HepG2 (cell line): ENCODE data around the gene CREB3. TPM values are rescaled to one million over a fixed set of nuclear protein-coding genes. Genes with fewer than 3 reads are reported as not detected.

Experiments used
- ATAC-seq: fragments of 200-7000 bp; cut with Tn5 transposase; 3 replicates; pipeline ENCODE4 v1.9.1; 2020; ENCODE audit warnings: mild to moderate bottlenecking, moderate library complexity
- BruUV-seq: library from RNA; stranded (reverse); fragments of 400-500 nt; replicated peaks from 2 replicates; lab custom pipeline; 2021; lab: Mats Ljungman, UMichigan
- CTCF ChIA-PET: fragments of 300-600 bp; formaldehyde crosslinking; extraction: SDS; loops from one replicate; lab custom pipeline; 2021; ENCODE audit warnings: low total read pairs, inconsistent platforms, low intra/inter-chr PET ratio; lab: Yijun Ruan, JAX
- POLR2A ChIA-PET: fragments of 350-600 bp; sonication (Branson Sonifier 250); formaldehyde crosslinking; loops from one replicate; lab custom pipeline; 2020; ENCODE audit warnings: antibody characterized with exemption, inconsistent platforms; lab: Yijun Ruan, JAX
- DNase-seq: peaks from one replicate; pipeline ENCODE4 v3.0.0-alpha.2; 2015; ENCODE audit warnings: low spot score
- FAIRE-seq: peaks from 3 replicates; lab custom pipeline; 2011; peaks lifted over from hg19 to GRCh38; lab: Jason Lieb, UNC
- H2AFZ ChIP-seq: one replicate; pipeline ENCODE4 v1.6.1; 2011; ENCODE audit warnings: low read length, inconsistent platforms
- H3K27ac ChIP-seq: fragments of 300-600 bp; 3 replicates; pipeline ENCODE4 v1.8.0; 2011; ENCODE audit warnings: mixed run types, mild to moderate bottlenecking, mixed read lengths, low read length, inconsistent platforms; ENCODE audit not compliant: insufficient read depth; ENCODE audit errors: extremely low read length
- H3K27me3 ChIP-seq, 2 experiments: fragments of 200-600 bp in 1 of 2; 2 replicates in 1 of 2; 3 replicates in 1 of 2; pipeline versions ENCODE4 v1.6.0 to v1.8.0; 2011; ENCODE audit warnings: low read length in 2 of 2, mild to moderate bottlenecking in 2 of 2, moderate library complexity in 2 of 2, inconsistent platforms in 1 of 2; ENCODE audit not compliant: insufficient read depth in 2 of 2, control insufficient read depth in 1 of 2
- H3K36me3 ChIP-seq, 2 experiments: fragments of 200-600 bp in 1 of 2; replicated peaks in 1 of 2; 2 replicates in 1 of 2; 3 replicates in 1 of 2; pipeline versions ENCODE4 v1.5.1 to v1.8.0; 2011; ENCODE audit warnings: low read length in 2 of 2, inconsistent platforms in 1 of 2; ENCODE audit not compliant: insufficient read depth in 2 of 2, control insufficient read depth in 1 of 2
- H3K4me1 ChIP-seq: 2 replicates; pipeline ENCODE4 v1.5.1; 2012; ENCODE audit warnings: low read length, inconsistent platforms; ENCODE audit not compliant: insufficient read depth
- H3K4me2 ChIP-seq: 2 replicates; pipeline ENCODE4 v1.6.0; 2011; ENCODE audit warnings: low read depth, low read length, inconsistent platforms
- H3K4me3 ChIP-seq, 3 experiments: fragments of 200-600 bp in 1 of 3; sonication (generic), shearing (Covaris generic) in 1 of 3; replicated peaks in 1 of 3; 2 replicates each; pipeline ENCODE4 v1.5.1; 2011 to 2016; ENCODE audit warnings: low read length in 3 of 3, inconsistent platforms in 2 of 3, low read depth in 2 of 3, mild to moderate bottlenecking in 2 of 3, control low read depth in 1 of 3, mixed read lengths in 1 of 3; ENCODE audit not compliant: insufficient read depth in 1 of 3
- H3K79me2 ChIP-seq: one replicate; pipeline ENCODE4 v1.6.1; 2011; ENCODE audit warnings: low read length, inconsistent platforms; ENCODE audit not compliant: insufficient read depth
- H3K9ac ChIP-seq: 2 replicates; pipeline ENCODE4 v1.6.0; 2011; ENCODE audit warnings: mild to moderate bottlenecking, low read depth, low read length, inconsistent platforms; ENCODE audit not compliant: insufficient read depth
- H3K9me3 ChIP-seq: 2 replicates; pipeline ENCODE4 v1.5.1; 2012; ENCODE audit warnings: mild to moderate bottlenecking, low read length
- H4K20me1 ChIP-seq: 2 replicates; pipeline ENCODE4 v1.6.0; 2011; ENCODE audit warnings: inconsistent platforms, mild to moderate bottlenecking, low read length, moderate library complexity; ENCODE audit not compliant: insufficient read depth
- DNMT3B ChIP-seq: conservative IDR thresholded peaks from 2 replicates; pipeline ENCODE4 v1.6.1; 2016; ENCODE audit warnings: missing biosample characterization, control low read depth
- HDAC6 ChIP-seq: fragments of 200-600 bp; sonication (generic); IDR thresholded peaks from 2 replicates; pipeline ENCODE4 v1.7.0; 2017; ENCODE audit warnings: mild to moderate bottlenecking, antibody characterized with exemption, low read length, low read depth
- HNF4G ChIP-seq, 2 experiments: sonication (generic) in 1 of 2; formaldehyde crosslinking in 1 of 2; IDR thresholded peaks; 2 replicates each; pipeline versions ENCODE4 v1.4.0 to v1.6.1; 2011 to 2020; ENCODE audit warnings: borderline replicate concordance in 2 of 2, low read depth in 2 of 2, mild to moderate bottlenecking in 2 of 2, low read length in 1 of 2, missing genetic modification reagents in 1 of 2, moderate library complexity in 1 of 2
- KLF13 ChIP-seq: sonication (generic); formaldehyde crosslinking; IDR thresholded peaks from 2 replicates; pipeline ENCODE4 v1.4.0; 2020; ENCODE audit warnings: mild to moderate bottlenecking, missing genetic modification reagents
- MTF1 ChIP-seq: sonication (generic); formaldehyde crosslinking; IDR thresholded peaks from 2 replicates; pipeline ENCODE4 v1.5.0; 2020; ENCODE audit warnings: missing genetic modification reagents
- NFYB ChIP-seq: sonication (generic); formaldehyde crosslinking; IDR thresholded peaks from 2 replicates; pipeline ENCODE4 v1.4.0; 2020; ENCODE audit warnings: missing genetic modification reagents
- PAXIP1 ChIP-seq: sonication (generic); formaldehyde crosslinking; conservative IDR thresholded peaks from 2 replicates; pipeline ENCODE4 v1.4.0; 2020; ENCODE audit warnings: mild to moderate bottlenecking, missing genetic modification reagents, moderate library complexity
- PITX1 ChIP-seq: sonication (generic); formaldehyde crosslinking; IDR thresholded peaks from 2 replicates; pipeline ENCODE4 v1.5.1; 2020; ENCODE audit warnings: mild to moderate bottlenecking, missing genetic modification reagents
- POLR2A ChIP-seq, 2 experiments: IDR thresholded peaks; 2 replicates each; pipeline ENCODE4 v1.6.1; 2011; ENCODE audit warnings: low read depth in 2 of 2, low read length in 2 of 2, mild to moderate bottlenecking in 1 of 2, moderate library complexity in 1 of 2; ENCODE audit not compliant: insufficient read depth in 1 of 2
- SAFB2 ChIP-seq: sonication (generic); formaldehyde crosslinking; IDR thresholded peaks from 2 replicates; pipeline ENCODE4 v1.5.1; 2020; ENCODE audit warnings: missing genetic modification reagents, low read depth, mild to moderate bottlenecking, borderline replicate concordance
- SOX13 ChIP-seq, 3 experiments: fragments of 450-650 bp in 1 of 3; sonication (generic) in 1 of 3; formaldehyde crosslinking in 1 of 3; IDR thresholded peaks in 2 of 3; conservative IDR thresholded peaks in 1 of 3; 2 replicates each; pipeline versions ENCODE4 v1.5.0 to v1.6.1; 2016 to 2020; ENCODE audit warnings: antibody characterized with exemption in 1 of 3, mild to moderate bottlenecking in 1 of 3, missing compliant biosample characterization in 1 of 3, missing genetic modification reagents in 1 of 3, moderate library complexity in 1 of 3
- ZBTB10 ChIP-seq: sonication (generic); formaldehyde crosslinking; IDR thresholded peaks from 2 replicates; pipeline ENCODE4 v1.4.0; 2020; ENCODE audit warnings: missing genetic modification reagents, borderline replicate concordance
- ZFX ChIP-seq: sonication (generic); formaldehyde crosslinking; IDR thresholded peaks from 2 replicates; pipeline ENCODE4 v1.4.0; 2020; ENCODE audit warnings: mild to moderate bottlenecking, low read depth, missing genetic modification reagents, moderate library complexity
- ZNF333 ChIP-seq: sonication (generic); formaldehyde crosslinking; IDR thresholded peaks from 2 replicates; pipeline ENCODE4 v1.4.0; 2020; ENCODE audit warnings: mild to moderate bottlenecking, missing genetic modification reagents, borderline replicate concordance
- ZNF441 ChIP-seq: sonication (generic); formaldehyde crosslinking; IDR thresholded peaks from 2 replicates; pipeline ENCODE4 v1.7.0; 2021; ENCODE audit warnings: missing genetic modification reagents, borderline replicate concordance
- WGBS: methylation state at CpG from one replicate; pipeline ENCODE4 v1.1.6; 2017; ENCODE audit warnings: low lambda C conversion rate; 5-methylcytosine and 5-hydroxymethylcytosine counted together
- in situ Hi-C: cut with HindIII; loops from 2 replicates; pipeline ENCODE4 v1.10.0; 2017; ENCODE audit warnings: low pct_unique_long_range_greater_than_20kb; ENCODE audit not compliant: extremely low pct_ligation_motif_present
- intact Hi-C: fragments of 100-400 bp; cut with micrococcal nuclease; formaldehyde crosslinking; loops from one replicate; pipeline ENCODE4 v1.10.0; 2022; ENCODE audit not compliant: unreplicated experiment
- polyA plus RNA-seq, 8 experiments: library from polyadenylated mRNA; depleted of rRNA in 3 of 8; stranded (reverse) in 7 of 8; unstranded in 1 of 8; fragments of >200 nt; fragmentation: Illumina TruSeq in 4 of 8; extraction: Trizol in 4 of 8; gene quantifications; 2 replicates each; pipeline versions ENCODE4 v1.2.1 to v1.2.3, GENCODE V29; 2011 to 2016; ENCODE audit warnings: low read depth in 4 of 8, missing spikeins in 1 of 8, mixed read lengths in 1 of 8; ENCODE audit not compliant: insufficient read depth in 1 of 8
- total RNA-seq, 5 experiments: library from RNA; depleted of rRNA; stranded (reverse); fragments of >200 nt; fragmentation: Illumina TruSeq; extraction: Trizol; gene quantifications; 2 replicates each; pipeline ENCODE4 v1.2.3, GENCODE V29; 2016; ENCODE audit warnings: low read depth in 1 of 5

The CREB3 gene
- total and polyA plus RNA-seq, 2 of the 13 experiments (the other 11 are each of a cell fraction or from before 2014, with no cell fraction given), result 11.1 to 34.2 TPM

GRCh38 chr9:35746583-35746982 is 14.1 kb downstream of the CREB3 start (continued):
- TF ChIP-seq SOX13 (IDR thresholded peaks at IDR 0.05), result peak; percentile 68; the same call in 1 of the 2 replicates
- peak in 1 of 2 experiments; percentile 91; a peak in 2 of 4 replicates for TF ChIP-seq SOX13 (CRISPR knock-in tag; conservative IDR thresholded peaks at IDR 0.05 in 1 of 2, IDR thresholded peaks at IDR 0.05 in 1 of 2)
- no peak for TF ChIP-seq PAXIP1 (CRISPR knock-in tag)
- 0 out of 4 replicates have a peak, but pooled peaks of 1 of the 2 experiments have one; percentile 14 for TF ChIP-seq POLR2A (IDR thresholded peaks at IDR 0.05; ENCODE audit: insufficient read depth in 1 of 2, low read depth in 2 of 2, low read length in 2 of 2)
- peak; percentile 20; the same call in 1 of the 2 replicates for TF ChIP-seq PITX1 (CRISPR knock-in tag)
- TF ChIP-seq ZFX, result 0 out of 2 replicates have a peak, but pooled peaks have one; percentile 12
- TF ChIP-seq HNF4G (IDR thresholded peaks at IDR 0.05; ENCODE audit: borderline replicate concordance, low read depth, low read length), result peak; percentile 45
- TF ChIP-seq HNF4G (CRISPR knock-in tag; IDR thresholded peaks at IDR 0.05; ENCODE audit: borderline replicate concordance, low read depth), result no peak
- TF ChIP-seq, all 625 proteins: peak for 16

GRCh38 chr9:35748242-35748857 is 15.9 kb downstream of the CREB3 start:
- intact Hi-C loops, result loop anchor here (2.0 kb wide), 1 partner anchor 16 kb away; the partner anchor contains the start of genes CREB3 and TLN1
- Histone ChIP-seq H3K79me2 (peaks cover 51% of the 10 kb centered on the region), H3K4me1 (peaks cover 42% of the 10 kb centered on the region), H4K20me1 (peaks cover 39% of the 10 kb centered on the region), H3K4me2 (peak overlapping the region; percentile 94), H3K27me3 (no peaks in the 10 kb centered on the region; a peak in 2 of 5 replicates), H3K4me3 (peak overlapping the region; percentile 95 to 99 (median 98)), H2AFZ (no peak overlapping the region), H3K36me3 (peaks cover 18 to 42% of the 10 kb centered on the region in 2 experiments), H3K9ac (peak overlapping the region; percentile 94), H3K9me3 (no peaks in the 10 kb centered on the region), H3K27ac (peak overlapping the region; percentile 89)
- FAIRE-seq (no peak), DNase-seq (no peak), ATAC-seq (peak; percentile 4)
- ChIA-PET CTCF (no interaction called here), POLR2A (interaction anchor here (1.0 to 5.8 kb wide), 17 partner anchors 8 to 102 kb away, joined by 3 to 102 read pairs (median 9); partner anchors contain the start of genes ARHGEF39, CCDC107, CREB3 and HINT2)
- in situ Hi-C loops, result no loop called here
- no TSS peak for BruUV-seq
- 0% methylated on average over 6 of the region's 24 CpGs for WGBS
- 0 out of 2 replicates have a peak, but pooled peaks have one; percentile 24 for TF ChIP-seq ZNF333 (CRISPR knock-in tag)
- no peak for TF ChIP-seq ZNF441 (CRISPR knock-in tag)
- TF ChIP-seq HDAC6, result no peak
- 0 out of 2 replicates have a peak, but pooled peaks have one; percentile 37 for TF ChIP-seq ZBTB10 (CRISPR knock-in tag)
- TF ChIP-seq DNMT3B (CRISPR knock-in tag), result no peak
- TF ChIP-seq KLF13, result 0 out of 2 replicates have a peak, but pooled peaks have one; percentile 35
- TF ChIP-seq MTF1 (CRISPR knock-in tag), result 0 out of 2 replicates have a peak, but pooled peaks have one; percentile 43
- no peak for TF ChIP-seq NFYB (CRISPR knock-in tag)
- TF ChIP-seq SAFB2 (CRISPR knock-in tag), result no peak
